Muscle of leg (tissue), 11 donors: ENCODE results near the gene CMSS1. TPM values are rescaled to one million over a fixed set of nuclear protein-coding genes. Genes with fewer than 3 reads are reported as not detected.

ENCODE experiments used
- DNase-seq: peaks from one replicate; pipeline ENCODE4 v3.0.0; 2013
- H3K27ac ChIP-seq: one replicate; pipeline ENCODE4 v1.5.1; 2013; ENCODE audit warnings: mild to moderate bottlenecking, low read length, control low read depth
- H3K27me3 ChIP-seq: one replicate; pipeline ENCODE4 v1.6.1; 2013; ENCODE audit warnings: low read length; ENCODE audit not compliant: control insufficient read depth, insufficient read depth
- H3K36me3 ChIP-seq: one replicate; pipeline ENCODE4 v1.6.1; 2013; ENCODE audit warnings: low read length; ENCODE audit not compliant: control insufficient read depth, insufficient read depth
- H3K4me1 ChIP-seq: one replicate; pipeline ENCODE4 v1.6.1; 2013; ENCODE audit warnings: low read length; ENCODE audit not compliant: control insufficient read depth, insufficient read depth
- H3K4me3 ChIP-seq: one replicate; pipeline ENCODE4 v1.5.1; 2013; ENCODE audit warnings: low read length, control low read depth
- H3K9me3 ChIP-seq: replicated peaks from 2 replicates; pipeline ENCODE4 v1.6.1; 2013; ENCODE audit warnings: low read depth, low read length; ENCODE audit not compliant: control insufficient read depth
- WGBS: methylation state at CpG from one replicate; pipeline ENCODE4 v1.1.5; 2013; ENCODE audit warnings: missing lambda C conversion rate; ENCODE audit not compliant: insufficient coverage; 5-methylcytosine and 5-hydroxymethylcytosine counted together
- polyA plus RNA-seq, 8 donors: library from polyadenylated mRNA; unstranded; fragments of 120-200 nt; gene quantifications; one replicate each; pipeline versions ENCODE4 v1.2.1 to v1.2.3, GENCODE V29; 2013; ENCODE audit warnings: inconsistent platforms in 1 of 8, low replicate concordance in 1 of 8; ENCODE audit not compliant: insufficient read length in 8 of 8, insufficient read depth in 1 of 8
- total RNA-seq: library from RNA; stranded (reverse); fragments of 120-200 nt; gene quantifications from one replicate; pipeline ENCODE4 v1.2.4, GENCODE V29; 2013

CMSS1 gene
- total and polyA plus RNA-seq, 9 donors = 23.8 to 35.0 (median 29.0) TPM

GRCh38 chr3:99780749-99781148, 36.9 kb upstream of the CMSS1 start:
- WGBS = 69% methylated on average over 2 of the region's 3 CpGs
- H3K9me3 ChIP-seq = no peaks in the 10 kb centered on the region
- no peak overlapping the region for H3K4me3 ChIP-seq
- no peak overlapping the region for H3K27ac ChIP-seq
- H3K4me1 ChIP-seq = no peaks in the 10 kb centered on the region
- H3K27me3 ChIP-seq = no peaks in the 10 kb centered on the region
- no peaks in the 10 kb centered on the region for H3K36me3 ChIP-seq
- no peak for DNase-seq

GRCh38 chr3:99781761-99782160, 35.9 kb upstream of the CMSS1 start:
- Histone ChIP-seq H3K9me3 (no peaks in the 10 kb centered on the region), H3K27ac (no peak overlapping the region), H3K27me3 (no peaks in the 10 kb centered on the region), H3K36me3 (no peaks in the 10 kb centered on the region), H3K4me3 (no peak overlapping the region), H3K4me1 (no peaks in the 10 kb centered on the region)
- no peak for DNase-seq
- WGBS = 97% methylated on average over 2 of the region's 3 CpGs

- no peak overlapping the region for H3K4me3 ChIP-seq
- no peaks in the 10 kb centered on the region for H3K36me3 ChIP-seq
- H3K27me3 ChIP-seq = no peaks in the 10 kb centered on the region
- WGBS = 10% methylated on average over 1 of the region's 5 CpGs
- peak; percentile 19 for DNase-seq
- H3K27ac ChIP-seq = no peak overlapping the region
- H3K4me1 ChIP-seq = no peaks in the 10 kb centered on the region
- no peaks in the 10 kb centered on the region for H3K9me3 ChIP-seq
These were observed 34.6 kb upstream of the CMSS1 start for GRCh38 chr3:99783011-99783573.

GRCh38 chr3:99789011-99789721, 28.5 kb upstream of the CMSS1 start:
- H3K9me3 ChIP-seq = no peaks in the 10 kb centered on the region
- H3K4me1 ChIP-seq = no peaks in the 10 kb centered on the region
- no peak overlapping the region for H3K27ac ChIP-seq
- H3K27me3 ChIP-seq = no peaks in the 10 kb centered on the region
- DNase-seq = peak; percentile 52
- no peak overlapping the region for H3K4me3 ChIP-seq
- WGBS = no CpG with 5 or more reads among the region's 3 CpGs
- H3K36me3 ChIP-seq = no peaks in the 10 kb centered on the region

- DNase-seq = no peak
- Histone ChIP-seq H3K27ac (no peak overlapping the region), H3K36me3 (no peaks in the 10 kb centered on the region), H3K27me3 (no peaks in the 10 kb centered on the region), H3K4me3 (no peak overlapping the region), H3K9me3 (no peaks in the 10 kb centered on the region), H3K4me1 (no peaks in the 10 kb centered on the region)
- whole genome bisulfite sequencing = 92% methylated on average over 8 of the region's 8 CpGs
These were observed 23.2 kb upstream of the CMSS1 start for GRCh38 chr3:99794485-99794884.

- H3K4me3 ChIP-seq = no peak overlapping the region
- WGBS = 90% methylated on average over 15 of the region's 15 CpGs
- H3K9me3 ChIP-seq = no peaks in the 10 kb centered on the region
- no peaks in the 10 kb centered on the region for H3K4me1 ChIP-seq
- H3K27ac ChIP-seq = no peak overlapping the region
- no peak for DNase-seq
- no peaks in the 10 kb centered on the region for H3K27me3 ChIP-seq
- no peaks in the 10 kb centered on the region for H3K36me3 ChIP-seq
These were observed 22.1 kb upstream of the CMSS1 start for GRCh38 chr3:99795573-99795972.

GRCh38 chr3:99799422-99799821, 18.2 kb upstream of the CMSS1 start:
- 88% methylated on average over 3 of the region's 4 CpGs for WGBS
- H3K36me3 ChIP-seq = no peaks in the 10 kb centered on the region
- DNase-seq = no peak
- H3K27ac ChIP-seq = no peak overlapping the region
- no peaks in the 10 kb centered on the region for H3K27me3 ChIP-seq
- no peaks in the 10 kb centered on the region for H3K9me3 ChIP-seq
- H3K4me3 ChIP-seq = no peak overlapping the region
- no peaks in the 10 kb centered on the region for H3K4me1 ChIP-seq

GRCh38 chr3:99803297-99803696, 14.4 kb upstream of the CMSS1 start:
- peak; percentile 72 for DNase-seq
- no peaks in the 10 kb centered on the region for H3K4me1 ChIP-seq
- WGBS = no CpG with 5 or more reads among the region's 1 CpG
- H3K36me3 ChIP-seq = no peaks in the 10 kb centered on the region
- no peak overlapping the region for H3K27ac ChIP-seq
- no peak overlapping the region for H3K4me3 ChIP-seq
- H3K9me3 ChIP-seq = peaks cover 11% of the 10 kb centered on the region
- no peaks in the 10 kb centered on the region for H3K27me3 ChIP-seq

GRCh38 chr3:99805160-99805559, 12.5 kb upstream of the CMSS1 start:
- WGBS = 94% methylated on average over 2 of the region's 2 CpGs
- Histone ChIP-seq H3K36me3 (no peaks in the 10 kb centered on the region), H3K4me3 (no peak overlapping the region), H3K27ac (no peak overlapping the region), H3K27me3 (no peaks in the 10 kb centered on the region), H3K4me1 (no peaks in the 10 kb centered on the region), H3K9me3 (peaks cover 11% of the 10 kb centered on the region)
- no peak for DNase-seq

GRCh38 chr3:99808163-99808794, 9.4 kb upstream of the CMSS1 start:
- H3K4me1 ChIP-seq = no peaks in the 10 kb centered on the region
- H3K4me3 ChIP-seq = no peak overlapping the region
- peaks cover 11% of the 10 kb centered on the region for H3K9me3 ChIP-seq
- DNase-seq = peak; percentile 54
- H3K36me3 ChIP-seq = no peaks in the 10 kb centered on the region
- 13% methylated on average over 3 of the region's 4 CpGs for WGBS
- H3K27me3 ChIP-seq = no peaks in the 10 kb centered on the region
- H3K27ac ChIP-seq = no peak overlapping the region
